ENCODE data around the gene ARHGAP28.

ARHGAP28 gene

GRCh38 chr18:6731222-6731596, 1.7 kb downstream of the ARHGAP28 start:
- no peak for DNase-seq (ENCODE audit: low read depth, low spot score)

- DNase-seq (ENCODE audit: low read depth, low spot score), result no peak
These were observed 3.4 kb downstream of the ARHGAP28 start for GRCh38 chr18:6732952-6733351.

- no peak for DNase-seq (ENCODE audit: low read depth, low spot score)
These were observed 4.2 kb downstream of the ARHGAP28 start for GRCh38 chr18:6733758-6734157.

- DNase-seq (ENCODE audit: low read depth, low spot score), result no peak
These were observed 5.4 kb downstream of the ARHGAP28 start for GRCh38 chr18:6734726-6735430.

GRCh38 chr18:6737833-6738232, 8.3 kb downstream of the ARHGAP28 start:
- no peak for DNase-seq (ENCODE audit: low read depth, low spot score)

- no peak for DNase-seq (ENCODE audit: low read depth, low spot score)
These were observed 9.1 kb downstream of the ARHGAP28 start for GRCh38 chr18:6738622-6739021.

GRCh38 chr18:6741232-6741663, 11.7 kb downstream of the ARHGAP28 start:
- DNase-seq (ENCODE audit: low read depth, low spot score), result no peak

- no peak for DNase-seq (ENCODE audit: low read depth, low spot score)
These were observed 12.3 kb downstream of the ARHGAP28 start for GRCh38 chr18:6741786-6742185.

- no peak for DNase-seq (ENCODE audit: low read depth, low spot score)
These were observed 14.5 kb downstream of the ARHGAP28 start for GRCh38 chr18:6743999-6744398.

- no peak for DNase-seq (ENCODE audit: low read depth, low spot score)
These were observed 15.4 kb downstream of the ARHGAP28 start for GRCh38 chr18:6744816-6745455.

GRCh38 chr18:6745504-6746031, 16.1 kb downstream of the ARHGAP28 start:
- no peak for DNase-seq (ENCODE audit: low read depth, low spot score)

GRCh38 chr18:6746386-6746960, 17.0 kb downstream of the ARHGAP28 start:
- no peak for DNase-seq (ENCODE audit: low read depth, low spot score)

GRCh38 chr18:6747646-6748045, 18.1 kb downstream of the ARHGAP28 start:
- DNase-seq (ENCODE audit: low read depth, low spot score), result no peak

- DNase-seq (ENCODE audit: low read depth, low spot score), result no peak
These were observed 18.7 kb downstream of the ARHGAP28 start for GRCh38 chr18:6748241-6748640.

GRCh38 chr18:6750411-6750810, 20.9 kb downstream of the ARHGAP28 start:
- no peak for DNase-seq (ENCODE audit: low read depth, low spot score)

GRCh38 chr18:6751222-6751621, 21.7 kb downstream of the ARHGAP28 start:
- no peak for DNase-seq (ENCODE audit: low read depth, low spot score)

- no peak for DNase-seq (ENCODE audit: low read depth, low spot score)
These were observed 22.8 kb downstream of the ARHGAP28 start for GRCh38 chr18:6752202-6752860.

GRCh38 chr18:6755107-6755506, 25.6 kb downstream of the ARHGAP28 start:
- DNase-seq (ENCODE audit: low read depth, low spot score), result no peak

GRCh38 chr18:6757931-6758330, 28.4 kb downstream of the ARHGAP28 start:
- DNase-seq (ENCODE audit: low read depth, low spot score), result no peak

- no peak for DNase-seq (ENCODE audit: low read depth, low spot score)
These were observed 30.1 kb downstream of the ARHGAP28 start for GRCh38 chr18:6759579-6759978.

- DNase-seq (ENCODE audit: low read depth, low spot score), result no peak
These were observed 34.0 kb downstream of the ARHGAP28 start for GRCh38 chr18:6763524-6763923.

- DNase-seq (ENCODE audit: low read depth, low spot score), result no peak
These were observed 34.9 kb downstream of the ARHGAP28 start for GRCh38 chr18:6764382-6764781.
